Gastroesophageal sphincter (tissue), 3 donors: ENCODE measurements around the gene ARHGAP26.
A peak's percentile ranks its signal among the peaks of the same experiment; 100 is the strongest.

Experiments used
- CTCF ChIP-seq, 4 experiments: fragments of 200-600 bp in 2 of 4; fragments of 450-650 bp in 2 of 4; sonication (generic) in 1 of 4; IDR thresholded peaks; one replicate each; pipeline ENCODE4 v1.5.1; 2017 to 2019; ENCODE audit warnings: antibody characterized with exemption in 4 of 4, mild to moderate bottlenecking in 2 of 4, moderate library complexity in 2 of 4
- EP300 ChIP-seq: sonication (generic); formaldehyde crosslinking; IDR thresholded peaks from one replicate; pipeline ENCODE4 v1.6.1; 2017; ENCODE audit warnings: antibody characterized with exemption, mild to moderate bottlenecking
- POLR2A ChIP-seq, 2 donors: fragments of 450-650 bp; IDR thresholded peaks; one replicate each; pipeline ENCODE4 v1.6.1; 2017; ENCODE audit warnings: antibody characterized with exemption in 2 of 2, mild to moderate bottlenecking in 2 of 2, moderate library complexity in 1 of 2
- POLR2AphosphoS5 ChIP-seq: sonication (generic); formaldehyde crosslinking; IDR thresholded peaks from one replicate; pipeline ENCODE4 v1.6.1; 2017; ENCODE audit warnings: antibody characterized with exemption

- no peak for TF ChIP-seq CTCF (IDR thresholded peaks at IDR 0.05)
- no peak for TF ChIP-seq POLR2A (IDR thresholded peaks at IDR 0.05)
- TF ChIP-seq POLR2AphosphoS5 = peak; percentile 85
- no peak for TF ChIP-seq EP300
Observed at GRCh38 chr5:143061161-143061945, 291.2 kb downstream of the ARHGAP26 start.
